Stimulated activated CD4-positive, alpha-beta T cell treated with anti-CD3 and anti-CD28 coated beads, Interleukin-12 subunit alpha, Interleukin-12 subunit beta, amount 100 ng/mL, for 4 hours (primary cell): ENCODE results near the gene RNF220.
"Not testable (repeated sequence)": the region's sequence is repeated elsewhere in the genome, so short reads cannot be mapped to it uniquely, and the experiment has no call there.

Experiments used
- DNase-seq: peaks from one replicate; pipeline ENCODE4 v3.0.0-alpha.2; 2020

The RNF220 gene

GRCh38 chr1:44497422-44498170 is 92.5 kb downstream of the RNF220 start:
- no peak for DNase-seq

DNA sequence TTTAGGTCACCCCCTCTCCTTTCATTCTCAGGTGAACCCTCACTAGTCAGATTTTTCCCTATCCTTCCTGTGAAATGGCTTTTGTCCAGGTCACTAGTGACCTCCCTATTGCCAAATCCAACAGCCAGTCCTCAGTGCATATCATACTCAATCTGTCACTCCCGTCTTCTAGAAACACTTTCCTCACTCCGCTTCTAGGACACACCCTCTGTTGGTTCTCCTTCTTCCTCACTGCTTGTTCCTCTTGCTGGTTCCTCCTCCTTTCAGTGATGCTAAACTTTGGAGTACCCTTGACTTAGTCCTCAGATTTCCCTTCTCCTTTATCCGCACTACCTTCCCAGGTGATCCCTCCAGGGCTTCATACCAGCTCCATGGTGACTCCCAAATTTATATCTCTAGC is 94.3 kb downstream of the RNF220 start:
- DNase-seq: no peak

GRCh38 chr1:44500181-44501046 is 95.4 kb downstream of the RNF220 start:
- DNase-seq: no peak

- no peak for DNase-seq
Measured at GRCh38 chr1:44501047-44501890, 96.2 kb downstream of the RNF220 start.

DNA sequence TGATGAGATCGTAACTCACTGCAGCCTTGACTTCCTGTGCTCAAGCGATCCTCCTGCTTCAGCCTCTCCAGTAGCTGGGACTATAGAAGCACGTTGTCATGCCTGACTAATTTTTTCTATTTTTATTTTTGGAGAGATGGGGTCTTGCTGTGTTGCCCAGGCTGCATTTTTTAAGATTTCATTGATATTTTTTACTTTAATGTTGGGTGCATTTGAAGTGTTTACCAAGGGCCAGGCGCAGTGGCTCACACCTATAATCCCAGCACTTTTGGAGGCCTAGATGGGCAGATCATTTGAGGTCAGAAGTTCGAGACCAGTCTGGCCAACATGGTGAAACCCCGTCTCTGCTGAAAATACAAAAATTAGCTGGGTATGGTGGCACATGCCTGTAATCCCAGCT is 97.8 kb downstream of the RNF220 start:
- DNase-seq: not testable (repeated sequence)

GRCh38 chr1:44503625-44504024 is 98.6 kb downstream of the RNF220 start:
- DNase-seq: no peak

GRCh38 chr1:44505210-44505993 is 100.3 kb downstream of the RNF220 start:
- no peak for DNase-seq

- DNase-seq: no peak
Measured at GRCh38 chr1:44507490-44508396, 102.7 kb downstream of the RNF220 start.

GRCh38 chr1:44508397-44508745 is 103.3 kb downstream of the RNF220 start:
- DNase-seq: no peak

DNA sequence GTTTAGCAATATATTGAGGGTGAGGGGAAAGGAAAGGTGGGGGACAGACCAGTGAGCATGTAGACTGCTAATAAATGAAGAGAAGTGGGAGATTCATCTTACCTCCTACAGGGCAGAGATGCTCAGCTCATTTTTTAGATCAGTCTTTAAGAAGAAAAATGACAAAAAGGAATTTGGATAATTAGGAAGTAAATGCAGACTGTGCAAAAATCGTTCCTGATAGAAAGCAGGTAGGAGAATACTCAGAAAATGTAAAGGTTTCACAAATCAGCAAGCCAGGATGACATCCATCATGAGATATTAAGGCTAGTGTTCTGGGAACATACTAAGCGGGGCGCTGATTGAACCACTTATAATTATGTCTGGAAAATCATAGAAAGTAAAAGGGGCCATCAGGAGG is 106.3 kb downstream of the RNF220 start:
- DNase-seq: no peak

DNA sequence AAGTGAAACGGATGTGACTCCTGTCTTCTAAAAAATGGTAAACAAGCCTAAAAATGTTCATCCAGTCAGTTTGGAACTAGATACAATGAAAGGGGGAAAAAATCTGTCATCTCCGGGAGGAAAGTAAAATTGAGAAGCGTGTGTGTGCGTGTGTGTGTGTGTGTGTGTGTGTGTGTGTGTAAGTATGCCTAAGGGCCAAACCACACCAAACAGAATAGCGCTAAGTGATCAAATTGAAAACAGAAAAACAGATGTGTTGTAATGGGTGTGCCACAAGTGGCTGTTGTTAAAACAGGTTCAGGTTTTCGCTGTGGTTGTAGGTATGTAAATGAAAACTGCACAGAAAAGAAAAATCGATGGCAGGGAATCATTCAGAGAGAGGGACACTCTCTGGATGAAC is 106.7 kb downstream of the RNF220 start:
- DNase-seq: no peak

- no peak for DNase-seq
Measured at GRCh38 chr1:44512313-44512885, 107.3 kb downstream of the RNF220 start.

DNA sequence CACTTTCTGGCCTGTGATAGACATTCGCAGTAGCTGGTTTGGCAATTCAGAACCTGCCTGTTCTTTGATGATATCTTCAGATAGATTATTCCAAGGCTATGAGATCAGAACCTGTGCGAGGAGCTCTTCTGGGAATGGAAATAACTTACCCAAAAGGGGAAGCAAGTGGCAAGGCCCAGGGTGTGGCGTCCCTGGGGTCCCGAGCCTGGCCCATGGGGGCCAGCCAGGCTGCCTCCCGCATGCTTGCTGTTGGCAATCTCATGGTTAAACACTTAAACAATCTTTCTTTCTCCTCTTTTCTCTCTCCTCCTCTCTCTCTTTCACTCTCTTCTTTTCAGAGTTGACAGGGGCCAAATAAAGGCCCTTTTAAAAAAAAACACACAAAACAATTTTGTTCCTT is 108.1 kb downstream of the RNF220 start:
- no peak for DNase-seq

DNA sequence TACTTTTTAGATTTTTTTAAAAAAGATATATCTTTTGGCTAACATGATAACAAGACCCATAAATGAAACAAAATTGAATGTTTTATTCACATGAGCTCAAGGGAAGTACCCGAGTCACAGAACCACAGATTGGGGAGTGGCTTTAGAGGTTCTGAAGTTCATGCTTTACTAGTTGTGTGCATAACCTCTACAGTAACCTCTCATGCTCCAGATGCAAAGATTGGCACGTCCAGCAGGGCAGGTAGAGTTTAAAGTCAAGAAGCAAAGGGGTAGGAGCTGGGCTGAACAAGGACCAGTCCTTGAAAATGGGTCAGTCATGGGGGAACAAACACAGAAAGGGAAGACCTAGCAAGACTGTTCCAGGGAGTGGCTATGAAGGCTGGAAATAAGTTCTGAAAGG is 109.6 kb downstream of the RNF220 start:
- no peak for DNase-seq

DNA sequence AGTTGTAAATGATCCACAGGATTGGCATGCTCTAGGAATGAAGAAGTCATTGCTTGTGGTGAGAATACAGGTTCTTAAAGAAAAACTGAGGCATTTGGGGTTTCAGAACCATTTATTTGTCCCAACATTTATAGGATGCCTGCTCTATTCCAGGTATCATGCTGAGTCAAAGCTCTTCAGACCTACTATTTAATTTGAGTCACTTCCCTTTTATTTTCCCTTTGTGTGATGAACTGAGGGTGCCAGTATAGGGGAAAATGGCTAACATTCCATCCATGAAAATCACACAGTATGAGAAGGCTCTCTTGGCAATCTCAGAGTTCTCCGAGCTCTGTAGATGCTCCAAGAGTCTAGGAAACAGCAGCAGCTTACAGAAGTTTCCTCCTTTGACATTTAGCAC is 110.4 kb downstream of the RNF220 start:
- no peak for DNase-seq

DNA sequence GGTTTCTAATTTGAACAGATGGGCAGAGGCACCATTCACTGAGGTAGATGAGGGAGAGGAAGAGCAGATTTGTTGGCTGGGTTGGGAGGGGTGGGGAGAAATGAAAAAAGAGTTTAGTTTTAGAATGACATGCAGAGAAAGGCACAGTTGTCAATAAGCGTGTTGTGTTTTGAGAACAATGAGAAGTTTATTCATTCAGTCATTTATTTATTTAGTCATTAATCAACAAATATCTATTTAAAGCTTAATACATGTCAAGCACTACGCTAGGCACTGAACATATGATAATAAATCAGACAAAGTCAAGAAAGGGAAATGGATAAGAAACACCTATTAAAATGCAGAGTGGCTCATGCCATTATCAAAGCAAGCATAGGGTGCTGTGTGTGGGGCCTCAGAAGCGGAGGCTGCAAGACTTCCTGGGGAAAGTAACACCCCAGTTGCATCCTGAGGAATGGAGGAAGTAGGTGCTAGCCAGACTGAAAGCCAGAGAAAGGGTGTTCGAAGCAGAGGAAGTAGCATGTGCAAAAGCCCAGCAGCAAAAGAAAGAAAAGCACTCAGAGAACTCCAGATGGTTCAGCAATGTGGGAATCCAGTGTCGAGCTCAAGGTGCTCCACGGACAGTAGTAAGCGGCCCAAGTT is 114.1 kb downstream of the RNF220 start:
- DNase-seq: no peak

DNA sequence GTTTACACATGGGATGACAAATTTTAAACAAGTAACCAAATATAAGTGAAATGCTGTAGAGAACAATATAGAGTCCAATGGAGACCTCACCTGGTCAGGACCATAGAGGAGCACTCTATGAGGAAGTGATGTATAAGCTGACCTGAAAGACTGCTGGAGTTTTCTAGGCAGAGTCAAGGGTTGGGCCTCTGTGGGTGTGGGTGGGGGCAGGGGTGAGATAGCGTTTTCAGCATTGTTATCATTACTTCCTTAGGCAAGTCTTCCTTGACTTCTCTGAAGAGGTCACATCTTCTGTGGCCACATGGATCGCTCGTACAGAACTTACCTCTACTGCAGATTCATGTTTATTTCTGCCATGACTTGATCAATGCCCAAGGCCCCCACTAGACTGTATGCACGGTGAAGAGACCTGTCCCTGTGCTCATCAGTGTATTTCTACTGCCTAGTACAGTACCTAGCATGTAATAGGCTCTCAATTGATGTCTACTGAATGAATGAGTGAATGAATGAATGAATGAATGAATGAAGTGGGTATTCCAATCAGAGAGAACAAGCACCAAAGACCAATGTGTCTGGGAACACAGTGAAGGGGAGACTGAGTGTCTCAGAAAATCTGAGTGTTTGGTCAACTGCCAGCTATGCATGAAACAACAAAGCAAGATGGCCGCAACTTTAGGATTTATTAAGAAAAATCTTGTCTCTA is 116.5 kb downstream of the RNF220 start:
- DNase-seq: no peak

- no peak for DNase-seq
Measured at GRCh38 chr1:44523593-44524591, 118.8 kb downstream of the RNF220 start.
